ENCODE data around the gene HDAC5.
A peak's percentile ranks its signal among the peaks of the same experiment; 100 is the strongest.
"Not testable (repeated sequence)": the region's sequence is repeated elsewhere in the genome, so short reads cannot be mapped to it uniquely, and the experiment has no call there.

Gene HDAC5

GRCh38 chr17:44061446-44061845, 62.0 kb downstream of the HDAC5 start (continued):
- TF ChIP-seq HOXD13 (CRISPR knock-in tag; IDR thresholded peaks at IDR 0.05; ENCODE audit: borderline replicate concordance) (no peak), ZNF248 (tag by site-specific recombination; IDR thresholded peaks at IDR 0.05) (no peak), KLF8 (tag by site-specific recombination; IDR thresholded peaks at IDR 0.05) (no peak), ZNF596 (tag by site-specific recombination; IDR thresholded peaks at IDR 0.05) (no peak), ZNF654 (tag by site-specific recombination; IDR thresholded peaks at IDR 0.05; ENCODE audit: low read depth) (no peak)

DNA sequence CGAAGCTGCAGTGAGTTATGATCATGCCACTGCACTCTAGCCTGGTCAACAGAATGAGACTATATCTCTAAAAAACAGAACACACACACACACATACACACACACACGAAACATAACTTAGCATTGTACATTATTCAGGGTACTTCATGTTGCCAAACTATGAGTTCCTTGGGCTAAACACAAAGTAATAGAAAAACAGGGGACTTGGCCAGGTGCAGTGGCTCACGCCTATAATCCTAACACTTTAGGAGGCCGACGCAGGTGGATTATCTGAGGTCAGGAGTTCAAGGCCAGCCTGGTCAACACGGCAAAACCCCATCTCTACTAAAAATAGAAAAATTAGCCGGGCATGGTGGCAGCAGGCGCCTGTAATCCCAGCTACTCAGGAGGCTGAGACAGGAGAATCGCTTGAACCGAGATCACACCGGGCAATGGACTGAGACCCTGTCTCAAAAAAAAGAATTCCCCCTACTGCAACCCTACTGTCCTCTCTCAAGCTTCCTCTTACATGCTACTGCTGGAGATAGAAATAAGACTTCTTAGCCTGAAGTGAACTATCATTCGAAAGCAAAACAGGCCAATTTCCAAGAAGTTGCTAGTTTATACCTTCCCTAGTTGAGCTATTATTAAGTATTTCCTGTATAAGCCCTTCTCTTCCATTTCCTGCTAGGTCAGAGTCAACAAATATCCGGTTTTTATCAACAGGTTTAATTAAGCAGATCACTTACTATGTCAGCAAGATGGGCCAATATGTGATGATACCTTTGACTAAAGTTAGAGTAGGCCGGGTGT, 64.1 kb downstream of the HDAC5 start:
- no peaks in the 10 kb centered on the region for H3K4me1 ChIP-seq (ENCODE audit: control insufficient read depth, insufficient read depth, low read length)
- H3K9me3 ChIP-seq (ENCODE audit: control insufficient read depth, insufficient read depth, low read depth, low read length) = no peaks in the 10 kb centered on the region
- ChIA-PET CTCF (interaction anchor here (0.6 to 3.1 kb wide), 4 partner anchors 16 to 336 kb away, joined by 3 to 18 read pairs (median 3); no protein-coding TSS in a partner anchor), POLR2A (no interaction called here)
- TF ChIP-seq ZNF664 (tag by site-specific recombination; IDR thresholded peaks at IDR 0.05) (peak; percentile 87), SALL2 (tag by site-specific recombination; IDR thresholded peaks at IDR 0.05; ENCODE audit: borderline replicate concordance) (no peak)
- TF ChIP-seq, protein P1, sequence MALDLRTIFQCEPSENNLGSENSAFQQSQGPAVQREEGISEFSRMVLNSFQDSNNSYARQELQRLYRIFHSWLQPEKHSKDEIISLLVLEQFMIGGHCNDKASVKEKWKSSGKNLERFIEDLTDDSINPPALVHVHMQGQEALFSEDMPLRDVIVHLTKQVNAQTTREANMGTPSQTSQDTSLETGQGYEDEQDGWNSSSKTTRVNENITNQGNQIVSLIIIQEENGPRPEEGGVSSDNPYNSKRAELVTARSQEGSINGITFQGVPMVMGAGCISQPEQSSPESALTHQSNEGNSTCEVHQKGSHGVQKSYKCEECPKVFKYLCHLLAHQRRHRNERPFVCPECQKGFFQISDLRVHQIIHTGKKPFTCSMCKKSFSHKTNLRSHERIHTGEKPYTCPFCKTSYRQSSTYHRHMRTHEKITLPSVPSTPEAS (tag by site-specific recombination; IDR thresholded peaks at IDR 0.05) = 0 out of 2 replicates have a peak, but pooled peaks have one; percentile 8
- H3K4me3 ChIP-seq (ENCODE audit: low read depth, low read length) = no peak overlapping the region
- H3K27ac ChIP-seq (ENCODE audit: extremely low read depth, low read depth, low read length) = no peak overlapping the region
- H3K36me3 ChIP-seq (ENCODE audit: control insufficient read depth in 2 of 2, insufficient read depth in 1 of 2, low read length in 2 of 2) = peaks cover 86 to 89% of the 10 kb centered on the region in 2 experiments

DNA sequence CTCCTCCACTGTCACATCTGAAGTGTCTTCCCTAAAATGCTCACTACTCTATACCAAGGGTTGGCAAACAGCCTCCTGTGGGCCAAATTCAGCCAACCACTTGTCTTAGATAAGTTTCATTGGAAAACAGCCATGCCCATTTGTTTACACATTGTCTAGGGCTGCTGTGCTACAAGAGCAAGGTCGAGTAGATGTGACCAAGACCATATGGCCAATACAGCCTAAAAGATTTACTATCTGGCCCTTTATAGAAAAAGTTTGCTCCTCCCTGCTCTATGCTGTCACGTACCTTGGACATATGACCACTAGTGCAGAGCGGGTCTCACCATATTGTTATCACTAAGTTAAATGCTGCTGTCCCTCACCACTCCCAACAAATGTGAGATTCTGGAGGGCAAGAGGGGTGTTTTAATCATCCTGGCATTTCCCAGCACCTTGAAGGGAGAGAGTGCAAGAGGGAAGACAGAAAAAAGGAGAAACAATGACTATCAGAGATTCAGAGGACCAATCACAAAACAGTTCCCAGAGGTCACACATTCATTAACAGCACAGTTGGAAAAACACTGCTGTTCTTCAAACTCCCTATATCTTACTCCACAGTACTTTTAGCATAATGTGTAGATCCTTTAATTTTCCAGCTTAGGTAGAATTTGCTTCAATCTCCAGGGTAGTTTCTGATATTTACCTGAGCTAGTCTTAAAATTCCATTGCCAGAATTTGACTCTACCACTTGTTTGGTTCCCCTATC, 70.1 kb downstream of the HDAC5 start:
- no peaks in the 10 kb centered on the region for H3K9me3 ChIP-seq (ENCODE audit: control insufficient read depth, insufficient read depth, low read depth, low read length)
- H3K27ac ChIP-seq (ENCODE audit: extremely low read depth, low read depth, low read length) = peak overlapping the region; percentile 0
- no peak overlapping the region for H3K4me3 ChIP-seq (ENCODE audit: low read depth, low read length)
- POLR2A ChIA-PET = no interaction called here
- no peak for TF ChIP-seq ZNF558 (tag by site-specific recombination; IDR thresholded peaks at IDR 0.05)
- no peak for TF ChIP-seq ZFP69B (tag by site-specific recombination; IDR thresholded peaks at IDR 0.05)
- CTCF ChIA-PET = interaction anchor here (0.6 kb wide), 1 partner anchor 34 kb away, joined by 3 read pairs; no protein-coding TSS in a partner anchor
- no peaks in the 10 kb centered on the region for H3K4me1 ChIP-seq (ENCODE audit: control insufficient read depth, insufficient read depth, low read length)
- H3K36me3 ChIP-seq (ENCODE audit: control insufficient read depth in 2 of 2, insufficient read depth in 1 of 2, low read length in 2 of 2) = peaks cover 78 to 89% of the 10 kb centered on the region in 2 experiments

- CTCF ChIA-PET = interaction anchor here (0.8 to 2.9 kb wide), 3 partner anchors 8 to 101 kb away, joined by 3 to 23 read pairs (median 4); no protein-coding TSS in a partner anchor
- POLR2A ChIA-PET = no interaction called here
- no peaks in the 10 kb centered on the region for H3K4me1 ChIP-seq (ENCODE audit: control insufficient read depth, insufficient read depth, low read length)
- no peak overlapping the region for H3K4me3 ChIP-seq (ENCODE audit: low read depth, low read length)
- no peak overlapping the region for H3K27ac ChIP-seq (ENCODE audit: extremely low read depth, low read depth, low read length)
- peaks cover 69 to 83% of the 10 kb centered on the region in 2 experiments for H3K36me3 ChIP-seq (ENCODE audit: control insufficient read depth in 2 of 2, insufficient read depth in 1 of 2, low read length in 2 of 2)
- no peaks in the 10 kb centered on the region for H3K9me3 ChIP-seq (ENCODE audit: control insufficient read depth, insufficient read depth, low read depth, low read length)
- TF ChIP-seq ZNF121 (tag by site-specific recombination; IDR thresholded peaks at IDR 0.05) = peak; percentile 98
- TF ChIP-seq ZNF223 (tag by site-specific recombination; IDR thresholded peaks at IDR 0.05) = no peak
Observed at GRCh38 chr17:44049294-44050060, 74.0 kb downstream of the HDAC5 start.

- TF ChIP-seq ZNF184 (tag by site-specific recombination; IDR thresholded peaks at IDR 0.05) = peak; percentile 98
- POLR2A ChIA-PET = interaction anchor here (0.8 kb wide), 1 partner anchor 10 kb away, joined by 3 read pairs; no protein-coding TSS in a partner anchor
- H3K27ac ChIP-seq (ENCODE audit: extremely low read depth, low read depth, low read length); CTCF ChIA-PET; H3K4me1 ChIP-seq (ENCODE audit: control insufficient read depth, insufficient read depth, low read length); H3K4me3 ChIP-seq (ENCODE audit: low read depth, low read length); H3K9me3 ChIP-seq (ENCODE audit: control insufficient read depth, insufficient read depth, low read depth, low read length): not testable (repeated sequence)
- H3K36me3 ChIP-seq (ENCODE audit: control insufficient read depth in 2 of 2, insufficient read depth in 1 of 2, low read length in 2 of 2) = peaks cover 62 to 64% of the 10 kb centered on the region in 2 experiments
Observed at GRCh38 chr17:44046893-44047292, 76.5 kb downstream of the HDAC5 start.
